Progenitor cell of endocrine pancreas (in vitro differentiated cells): ENCODE results near the gene TMEM31. TPM values are rescaled to one million over a fixed set of nuclear protein-coding genes. Genes with fewer than 3 reads are reported as not detected.
"Not testable (repeated sequence)": the region's sequence is repeated elsewhere in the genome, so short reads cannot be mapped to it uniquely, and the experiment has no call there.

Experiments
- DNase-seq: peaks from one replicate; pipeline ENCODE4 v3.0.0; 2021; ENCODE audit warnings: low spot score; ENCODE audit not compliant: unreplicated experiment
- H3K27ac Mint-ChIP-seq: 2 replicates; pipeline ENCODE4 v1.8.0; 2021; ENCODE audit warnings: mild to moderate bottlenecking, moderate library complexity, mixed read lengths
- H3K27me3 Mint-ChIP-seq: 2 replicates; pipeline ENCODE4 v1.8.0; 2021; ENCODE audit warnings: mixed read lengths
- H3K36me3 Mint-ChIP-seq: 2 replicates; pipeline ENCODE4 v1.8.0; 2022; ENCODE audit warnings: mixed read lengths; ENCODE audit not compliant: insufficient read depth
- H3K4me1 Mint-ChIP-seq: 2 replicates; pipeline ENCODE4 v1.8.0; 2021; ENCODE audit warnings: low read depth, mixed read lengths
- H3K4me3 Mint-ChIP-seq: 2 replicates; pipeline ENCODE4 v1.8.0; 2021; ENCODE audit warnings: low read depth, mild to moderate bottlenecking, moderate library complexity, mixed read lengths
- H3K9me3 Mint-ChIP-seq: 2 replicates; pipeline ENCODE4 v1.8.0; 2021; ENCODE audit warnings: low read depth, mixed read lengths
- CTCF ChIP-seq: fragments of 200-600 bp; sonication (generic); IDR thresholded peaks from one replicate; pipeline ENCODE4 v1.5.0; 2021; ENCODE audit warnings: antibody characterized with exemption, mild to moderate bottlenecking; ENCODE audit not compliant: unreplicated experiment
- total RNA-seq: library from RNA; stranded (reverse); gene quantifications from 2 replicates; pipeline ENCODE4 v1.2.1, GENCODE V29; 2021

Gene TMEM31
- total RNA-seq, 1 donor from 2014 or later, result 0.55 TPM

DNA sequence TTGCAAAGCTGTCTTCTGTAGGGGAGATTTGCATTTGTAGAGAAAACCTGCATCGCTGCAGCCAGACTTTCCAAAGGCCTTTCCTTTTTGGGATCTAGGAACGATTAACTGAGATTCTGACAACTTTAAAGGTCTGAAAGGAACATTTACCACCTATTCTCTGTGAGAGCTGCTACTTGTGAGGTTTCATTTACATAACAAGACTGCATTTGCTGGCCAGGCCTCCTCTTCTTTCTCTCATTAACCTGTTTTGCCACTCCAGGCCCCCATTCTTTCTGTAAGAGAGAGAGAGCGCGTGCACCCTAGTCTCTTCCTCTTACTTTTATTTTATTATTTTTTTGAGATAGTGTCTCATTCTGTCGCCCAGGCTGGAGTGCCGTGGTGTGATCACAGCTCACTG, 31.6 kb downstream of the TMEM31 start:
- TF ChIP-seq CTCF, result no peak
- H3K9me3 Mint-ChIP-seq, result no peaks in the 10 kb centered on the region
- no peak overlapping the region for H3K27ac Mint-ChIP-seq
- H3K27me3 Mint-ChIP-seq, result no peaks in the 10 kb centered on the region
- H3K4me3 Mint-ChIP-seq, result no peak overlapping the region
- H3K36me3 Mint-ChIP-seq, result no peaks in the 10 kb centered on the region
- no peaks in the 10 kb centered on the region for H3K4me1 Mint-ChIP-seq
- DNase-seq, result no peak

GRCh38 chrX:103747163-103747562, 36.5 kb downstream of the TMEM31 start:
- H3K27ac Mint-ChIP-seq, result no peak overlapping the region
- TF ChIP-seq CTCF, result no peak
- no peak overlapping the region for H3K4me3 Mint-ChIP-seq
- H3K9me3 Mint-ChIP-seq, result no peaks in the 10 kb centered on the region
- no peaks in the 10 kb centered on the region for H3K27me3 Mint-ChIP-seq
- no peaks in the 10 kb centered on the region for H3K4me1 Mint-ChIP-seq
- no peaks in the 10 kb centered on the region for H3K36me3 Mint-ChIP-seq
- DNase-seq, result no peak

DNA sequence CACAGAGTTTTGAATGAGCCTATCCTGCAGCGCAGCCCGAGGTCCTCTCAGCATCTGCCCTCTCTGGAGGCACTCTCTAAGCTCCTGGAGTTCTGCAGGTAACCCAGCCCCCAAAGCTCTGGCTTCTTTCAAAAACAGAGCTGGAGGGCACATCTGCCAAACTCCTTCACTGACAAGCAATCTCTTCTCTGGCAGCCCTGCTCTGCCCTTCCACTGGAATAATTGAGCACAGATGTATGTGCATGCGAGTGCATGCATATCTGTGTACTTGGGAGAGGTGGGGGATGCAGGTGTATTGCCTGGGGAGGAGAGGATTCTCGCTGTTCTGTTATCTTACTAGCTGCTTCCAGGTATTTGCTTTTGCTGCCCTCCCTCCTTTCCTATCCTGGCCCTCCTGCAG, 43.7 kb downstream of the TMEM31 start:
- peaks cover 3% of the 10 kb centered on the region for H3K36me3 Mint-ChIP-seq
- no peaks in the 10 kb centered on the region for H3K4me1 Mint-ChIP-seq
- peaks cover 7% of the 10 kb centered on the region for H3K9me3 Mint-ChIP-seq
- H3K4me3 Mint-ChIP-seq, result no peak overlapping the region
- peaks cover 4% of the 10 kb centered on the region for H3K27me3 Mint-ChIP-seq
- H3K27ac Mint-ChIP-seq, result no peak overlapping the region
- TF ChIP-seq CTCF, result no peak
- DNase-seq, result no peak

DNA sequence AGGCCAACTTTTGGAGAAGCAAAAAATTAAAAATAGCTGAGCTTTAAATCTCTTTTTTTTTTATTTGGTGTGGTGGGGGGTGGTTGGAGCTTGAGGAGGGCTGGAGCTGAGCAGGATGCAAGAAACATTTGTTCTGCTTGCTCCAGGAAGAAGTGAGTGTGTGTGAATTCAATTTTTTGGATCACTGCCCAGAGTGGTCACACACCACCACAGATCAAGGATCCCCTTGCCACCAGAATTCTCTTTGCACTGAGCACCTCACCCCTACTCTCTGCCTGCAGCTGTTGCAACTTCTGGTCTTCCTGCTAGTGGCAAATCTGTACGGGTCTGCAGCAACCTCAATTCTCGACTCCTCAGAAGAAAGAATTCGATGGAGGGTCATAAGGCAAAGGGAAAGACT, 46.0 kb downstream of the TMEM31 start:
- Mint-ChIP-seq H3K27me3 (peaks cover 7% of the 10 kb centered on the region), H3K4me1 (no peaks in the 10 kb centered on the region), H3K4me3 (no peak overlapping the region), H3K9me3 (peaks cover 7% of the 10 kb centered on the region), H3K36me3 (peaks cover 3% of the 10 kb centered on the region), H3K27ac (peak overlapping the region; percentile 28)
- TF ChIP-seq CTCF, result no peak
- no peak for DNase-seq

DNA sequence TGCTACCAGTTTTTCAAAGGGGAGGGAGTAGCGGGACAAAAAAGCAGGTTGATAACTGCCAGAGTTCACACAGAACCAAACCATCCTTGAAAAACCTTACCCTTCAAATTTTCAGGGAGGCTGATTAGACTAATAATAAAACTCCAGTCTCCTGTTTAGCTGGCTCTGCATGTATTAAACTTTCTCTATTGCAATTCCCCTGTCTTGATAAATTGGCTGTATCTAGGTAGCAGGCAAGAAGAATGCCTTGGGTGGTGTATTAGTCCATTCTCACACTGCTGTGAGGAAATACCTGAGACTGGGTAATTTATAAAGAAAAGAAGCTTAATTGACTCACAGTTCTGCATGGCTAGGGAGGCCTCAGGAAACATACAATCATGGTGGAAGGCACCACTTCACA, 47.8 kb downstream of the TMEM31 start:
- TF ChIP-seq CTCF, result no peak
- Mint-ChIP-seq H3K9me3 (peaks cover 7% of the 10 kb centered on the region), H3K27me3 (peaks cover 16% of the 10 kb centered on the region), H3K4me1 (no peaks in the 10 kb centered on the region), H3K27ac (no peak overlapping the region), H3K4me3 (no peak overlapping the region), H3K36me3 (peaks cover 3% of the 10 kb centered on the region)
- DNase-seq, result no peak

DNA sequence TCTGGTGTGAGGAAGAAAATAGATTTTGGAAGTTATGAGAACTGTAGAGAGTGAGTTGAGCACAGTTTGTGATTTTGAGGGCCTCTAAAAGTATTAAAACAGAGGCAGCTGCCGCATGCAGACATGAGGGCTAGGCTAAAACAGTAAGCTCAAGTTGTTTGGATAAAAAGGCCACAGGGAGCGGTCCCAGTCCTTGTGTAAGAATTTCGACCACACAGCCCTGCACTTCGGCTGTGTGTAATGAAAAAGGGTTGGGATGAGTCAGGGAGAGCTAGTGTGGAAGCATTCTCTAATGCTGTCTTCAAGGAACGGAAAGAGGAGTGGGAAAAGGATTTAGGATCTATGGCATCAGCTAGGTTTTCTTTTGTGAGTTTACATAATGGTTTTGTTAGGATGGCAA, 52.8 kb downstream of the TMEM31 start:
- peaks cover 53% of the 10 kb centered on the region for H3K27me3 Mint-ChIP-seq
- H3K36me3 Mint-ChIP-seq, H3K9me3 Mint-ChIP-seq, H3K4me3 Mint-ChIP-seq, DNase-seq, H3K4me1 Mint-ChIP-seq, H3K27ac Mint-ChIP-seq: not testable (repeated sequence)

Other genes starting within 250 kb of the TMEM31 start
- 0.89 and 0.98 TPM in 2 replicates for gene RAB40A, start 191.4 kb upstream of the TMEM31 start, total RNA-seq
- gene TCEAL4, start 125.4 kb upstream of the TMEM31 start, total RNA-seq, result 67.4 and 72.3 TPM in 2 replicates
- 14.4 and 15.1 TPM in 2 replicates for gene TCEAL3, start 102.9 kb upstream of the TMEM31 start, total RNA-seq
- gene TCEAL1, start 81.9 kb upstream of the TMEM31 start, total RNA-seq, result 18.9 and 21.5 TPM in 2 replicates
- 479 and 507 TPM in 2 replicates for gene MORF4L2, start 24.2 kb upstream of the TMEM31 start, total RNA-seq
- 0.46 and 0.95 TPM in 2 replicates for gene PLP1, start 65.9 kb downstream of the TMEM31 start, total RNA-seq
- gene RAB9B, start 121.3 kb downstream of the TMEM31 start, total RNA-seq, result 2.4 and 2.8 TPM in 2 replicates